ENCODE measurements around the gene KIAA1958.
"Not testable (repeated sequence)": the region's sequence is repeated elsewhere in the genome, so short reads cannot be mapped to it uniquely, and the experiment has no call there.

KIAA1958 gene

DNA sequence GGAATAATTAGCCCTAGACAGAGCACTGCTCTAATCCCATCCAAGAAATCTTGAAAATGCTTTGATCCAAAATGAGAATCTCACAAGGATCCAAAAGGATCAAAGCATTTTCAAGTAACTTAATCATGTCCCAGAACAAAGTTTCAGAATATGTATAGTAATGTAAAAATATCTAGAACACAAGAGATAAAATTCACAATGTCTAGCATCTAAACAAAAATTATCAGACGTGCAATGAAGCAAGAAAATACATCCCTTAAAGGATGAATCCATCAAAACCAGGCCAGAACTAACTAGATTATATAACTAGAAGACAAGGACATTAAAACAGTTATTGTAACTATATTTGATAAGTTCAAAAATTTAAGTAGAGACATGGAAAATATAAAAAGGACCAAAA is 162.0 kb downstream of the KIAA1958 start:
- no peaks in the 10 kb centered on the region for H3K36me3 ChIP-seq (ENCODE audit: control insufficient read depth, low read depth, low read length)
- H3K9me3 ChIP-seq (ENCODE audit: control insufficient read depth, low read depth, low read length) = no peaks in the 10 kb centered on the region
- H3K9ac ChIP-seq (ENCODE audit: low read length) = no peak overlapping the region
- no peaks in the 10 kb centered on the region for H3K27me3 ChIP-seq (ENCODE audit: control insufficient read depth, insufficient read depth, low read length)
- no peak overlapping the region for H3K27ac ChIP-seq (ENCODE audit: low read length)
- H3K4me3 ChIP-seq (ENCODE audit: low read length) = no peak overlapping the region
- H3K4me1 ChIP-seq (ENCODE audit: control insufficient read depth, low read depth, low read length) = peaks cover 3% of the 10 kb centered on the region

DNA sequence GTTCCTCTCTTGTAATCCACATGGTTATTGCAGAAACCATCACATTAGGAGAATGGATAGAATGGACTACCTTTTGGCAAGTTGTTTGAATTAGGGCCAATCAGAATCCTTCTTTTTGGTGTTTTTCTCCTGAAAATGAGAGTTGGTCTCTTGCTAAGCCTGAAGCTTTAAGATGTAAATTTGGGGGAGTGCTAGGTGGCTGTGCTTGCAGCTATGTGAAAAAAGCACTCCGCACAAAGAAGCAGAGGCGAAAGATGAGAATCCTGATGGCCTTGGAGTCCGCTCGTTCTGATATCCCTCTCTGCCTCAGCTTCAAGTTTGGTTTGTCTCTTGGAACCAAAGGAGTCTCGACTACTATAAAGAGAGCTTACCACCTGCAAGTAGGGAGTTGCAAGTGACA is 167.7 kb downstream of the KIAA1958 start:
- Histone ChIP-seq H3K36me3 (ENCODE audit: control insufficient read depth, low read depth, low read length) (no peaks in the 10 kb centered on the region), H3K27me3 (ENCODE audit: control insufficient read depth, insufficient read depth, low read length) (no peaks in the 10 kb centered on the region), H3K9ac (ENCODE audit: low read length) (no peak overlapping the region), H3K4me3 (ENCODE audit: low read length) (peak overlapping the region; percentile 21), H3K27ac (ENCODE audit: low read length) (peak overlapping the region; percentile 26), H3K9me3 (ENCODE audit: control insufficient read depth, low read depth, low read length) (no peaks in the 10 kb centered on the region), H3K4me1 (ENCODE audit: control insufficient read depth, low read depth, low read length) (peaks cover 18% of the 10 kb centered on the region)

DNA sequence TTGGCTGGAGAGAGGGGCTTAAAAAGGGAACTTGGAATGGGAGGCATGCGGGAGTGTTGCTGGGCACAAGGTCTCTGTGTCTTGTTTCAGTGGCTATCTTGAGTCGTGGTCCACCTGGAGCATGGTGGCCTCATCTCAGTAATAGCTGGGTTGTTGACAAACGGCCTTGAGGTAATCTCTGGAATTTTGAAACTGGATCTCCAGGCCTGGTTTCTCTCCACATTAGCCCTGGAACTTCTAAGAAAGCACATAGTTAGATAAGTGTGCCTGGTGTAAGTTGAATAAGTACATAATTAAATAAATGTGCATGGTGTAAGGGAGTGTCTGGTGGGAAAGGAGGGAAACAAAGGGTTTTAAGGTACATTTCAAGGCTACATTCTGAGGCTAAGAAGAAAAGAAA is 169.0 kb downstream of the KIAA1958 start:
- H3K36me3 ChIP-seq (ENCODE audit: control insufficient read depth, low read depth, low read length) = no peaks in the 10 kb centered on the region
- H3K4me3 ChIP-seq (ENCODE audit: low read length) = no peak overlapping the region
- H3K27me3 ChIP-seq (ENCODE audit: control insufficient read depth, insufficient read depth, low read length) = no peaks in the 10 kb centered on the region
- H3K9ac ChIP-seq (ENCODE audit: low read length) = no peak overlapping the region
- H3K4me1 ChIP-seq (ENCODE audit: control insufficient read depth, low read depth, low read length) = peaks cover 18% of the 10 kb centered on the region
- H3K27ac ChIP-seq (ENCODE audit: low read length) = no peak overlapping the region
- H3K9me3 ChIP-seq (ENCODE audit: control insufficient read depth, low read depth, low read length) = no peaks in the 10 kb centered on the region

DNA sequence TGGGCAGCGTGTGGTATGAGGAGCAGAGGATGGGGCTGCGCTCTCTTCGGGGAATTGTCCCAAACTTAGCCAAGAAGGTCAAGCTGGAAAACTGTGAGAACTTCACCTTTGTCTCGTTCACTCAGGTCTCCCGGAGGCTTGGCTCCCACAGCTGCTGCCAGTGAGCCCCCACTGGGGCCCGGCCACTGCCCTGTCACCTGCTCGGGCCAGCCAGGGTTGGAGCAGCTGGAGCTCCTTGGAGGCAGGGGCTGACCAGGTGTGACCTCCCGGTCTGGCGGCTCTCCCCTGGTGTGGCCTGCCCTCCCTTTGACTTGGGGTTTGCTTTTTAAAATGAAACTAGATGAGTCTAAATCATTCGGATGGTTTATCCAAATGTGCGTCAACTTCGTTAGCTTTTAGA is 173.3 kb downstream of the KIAA1958 start:
- H3K4me1 ChIP-seq (ENCODE audit: control insufficient read depth, low read depth, low read length) = peaks cover 4% of the 10 kb centered on the region
- no peaks in the 10 kb centered on the region for H3K36me3 ChIP-seq (ENCODE audit: control insufficient read depth, low read depth, low read length)
- H3K9me3 ChIP-seq (ENCODE audit: control insufficient read depth, low read depth, low read length) = no peaks in the 10 kb centered on the region
- H3K27me3 ChIP-seq (ENCODE audit: control insufficient read depth, insufficient read depth, low read length) = no peaks in the 10 kb centered on the region
- H3K4me3 ChIP-seq (ENCODE audit: low read length) = no peak overlapping the region
- no peak overlapping the region for H3K9ac ChIP-seq (ENCODE audit: low read length)
- no peak overlapping the region for H3K27ac ChIP-seq (ENCODE audit: low read length)

DNA sequence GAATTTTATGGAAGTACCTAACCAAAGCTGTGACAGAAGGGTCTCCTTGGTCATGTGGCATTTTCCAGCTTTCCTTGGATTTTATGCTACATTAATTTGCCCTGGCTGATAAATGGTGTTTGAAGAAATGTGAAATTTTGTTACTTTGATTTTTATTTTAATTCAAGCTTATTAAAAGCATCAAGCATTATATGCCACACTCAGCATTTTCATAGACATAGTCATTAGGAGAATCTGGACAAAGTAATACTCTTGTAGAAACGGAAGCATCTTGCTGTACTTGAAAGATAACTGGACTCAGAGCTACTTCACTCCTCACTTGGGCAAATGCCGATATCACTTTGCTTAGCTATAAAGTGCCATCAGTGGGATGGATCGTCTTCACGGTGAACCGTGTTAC is 177.1 kb downstream of the KIAA1958 start:
- no peak overlapping the region for H3K4me3 ChIP-seq (ENCODE audit: low read length)

DNA sequence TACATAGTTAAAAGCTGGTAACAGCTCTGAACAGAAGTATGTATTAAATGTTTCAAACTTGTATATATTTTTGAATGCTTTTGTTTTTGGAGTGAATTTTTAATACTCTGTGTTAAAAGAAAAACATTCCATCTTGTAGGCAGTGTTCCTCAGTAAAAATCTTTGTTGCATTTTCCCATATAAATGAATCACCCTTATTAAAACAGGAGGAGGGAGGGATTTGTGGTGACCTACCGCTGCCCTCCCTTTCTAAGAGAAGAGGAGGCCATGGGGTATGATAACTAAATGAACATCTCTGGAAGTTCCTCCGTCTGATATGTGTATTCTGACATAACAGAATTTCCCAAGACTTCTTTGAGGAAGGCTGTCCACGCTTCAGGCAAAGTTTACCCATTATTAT is 177.9 kb downstream of the KIAA1958 start:
- Histone ChIP-seq H3K9me3 (ENCODE audit: control insufficient read depth, low read depth, low read length) (no peaks in the 10 kb centered on the region), H3K4me3 (ENCODE audit: low read length) (no peak overlapping the region), H3K4me1 (ENCODE audit: control insufficient read depth, low read depth, low read length) (no peaks in the 10 kb centered on the region), H3K27me3 (ENCODE audit: control insufficient read depth, insufficient read depth, low read length) (no peaks in the 10 kb centered on the region), H3K27ac (ENCODE audit: low read length) (no peak overlapping the region), H3K36me3 (ENCODE audit: control insufficient read depth, low read depth, low read length) (no peaks in the 10 kb centered on the region), H3K9ac (ENCODE audit: low read length) (no peak overlapping the region)

More for the DNA sequence above, 177.1 kb downstream of the KIAA1958 start:
- Histone ChIP-seq H3K9me3 (ENCODE audit: control insufficient read depth, low read depth, low read length) (no peaks in the 10 kb centered on the region), H3K9ac (ENCODE audit: low read length) (no peak overlapping the region), H3K36me3 (ENCODE audit: control insufficient read depth, low read depth, low read length) (no peaks in the 10 kb centered on the region), H3K27ac (ENCODE audit: low read length) (no peak overlapping the region), H3K27me3 (ENCODE audit: control insufficient read depth, insufficient read depth, low read length) (no peaks in the 10 kb centered on the region), H3K4me1 (ENCODE audit: control insufficient read depth, low read depth, low read length) (no peaks in the 10 kb centered on the region)

DNA sequence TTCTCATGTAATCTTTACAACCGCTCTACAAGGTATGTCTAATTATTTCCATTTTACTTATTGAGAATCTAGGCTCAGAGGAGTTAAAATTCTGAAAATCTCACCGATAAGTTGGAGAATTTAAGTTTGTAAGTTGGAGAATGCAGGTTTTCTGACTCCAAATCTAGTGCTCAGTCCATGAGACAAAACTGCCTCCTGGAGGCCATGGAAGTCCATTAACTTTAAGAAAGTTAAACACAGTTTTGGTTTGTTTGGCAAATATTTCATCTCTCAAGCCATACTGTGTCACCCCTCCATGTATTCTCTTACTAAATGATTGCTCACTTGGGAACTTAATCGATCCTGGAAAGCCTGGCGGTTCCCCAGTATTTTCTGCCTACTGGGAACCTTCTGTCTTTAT is 178.7 kb downstream of the KIAA1958 start:
- no peaks in the 10 kb centered on the region for H3K27me3 ChIP-seq (ENCODE audit: control insufficient read depth, insufficient read depth, low read length)
- H3K9ac ChIP-seq (ENCODE audit: low read length) = no peak overlapping the region
- H3K9me3 ChIP-seq (ENCODE audit: control insufficient read depth, low read depth, low read length) = no peaks in the 10 kb centered on the region
- H3K4me1 ChIP-seq (ENCODE audit: control insufficient read depth, low read depth, low read length) = no peaks in the 10 kb centered on the region
- H3K4me3 ChIP-seq (ENCODE audit: low read length) = no peak overlapping the region
- H3K27ac ChIP-seq (ENCODE audit: low read length) = no peak overlapping the region
- H3K36me3 ChIP-seq (ENCODE audit: control insufficient read depth, low read depth, low read length) = no peaks in the 10 kb centered on the region

DNA sequence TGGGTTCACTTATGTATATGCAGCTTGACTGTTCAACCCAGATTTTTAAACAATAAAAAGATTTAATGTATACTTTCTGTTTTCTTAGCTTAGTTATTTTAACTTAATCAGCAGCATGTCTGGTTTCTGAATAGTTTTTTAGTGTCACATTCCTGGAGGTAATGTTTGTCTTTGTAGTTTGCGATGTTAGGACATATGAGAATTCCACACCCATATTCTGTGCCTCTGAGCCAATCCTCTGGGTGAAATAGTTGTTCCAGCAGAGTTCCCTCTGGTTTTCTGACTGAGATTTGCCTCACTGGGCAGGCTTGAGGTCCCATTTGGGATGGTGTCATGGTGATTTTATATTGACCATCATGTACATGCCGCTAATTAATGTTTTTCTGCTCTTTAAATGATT is 182.7 kb downstream of the KIAA1958 start:
- Histone ChIP-seq H3K27me3 (ENCODE audit: control insufficient read depth, insufficient read depth, low read length) (no peaks in the 10 kb centered on the region), H3K27ac (ENCODE audit: low read length) (no peak overlapping the region), H3K9me3 (ENCODE audit: control insufficient read depth, low read depth, low read length) (no peaks in the 10 kb centered on the region), H3K4me1 (ENCODE audit: control insufficient read depth, low read depth, low read length) (no peaks in the 10 kb centered on the region), H3K36me3 (ENCODE audit: control insufficient read depth, low read depth, low read length) (no peaks in the 10 kb centered on the region), H3K4me3 (ENCODE audit: low read length) (no peak overlapping the region), H3K9ac (ENCODE audit: low read length) (no peak overlapping the region)

DNA sequence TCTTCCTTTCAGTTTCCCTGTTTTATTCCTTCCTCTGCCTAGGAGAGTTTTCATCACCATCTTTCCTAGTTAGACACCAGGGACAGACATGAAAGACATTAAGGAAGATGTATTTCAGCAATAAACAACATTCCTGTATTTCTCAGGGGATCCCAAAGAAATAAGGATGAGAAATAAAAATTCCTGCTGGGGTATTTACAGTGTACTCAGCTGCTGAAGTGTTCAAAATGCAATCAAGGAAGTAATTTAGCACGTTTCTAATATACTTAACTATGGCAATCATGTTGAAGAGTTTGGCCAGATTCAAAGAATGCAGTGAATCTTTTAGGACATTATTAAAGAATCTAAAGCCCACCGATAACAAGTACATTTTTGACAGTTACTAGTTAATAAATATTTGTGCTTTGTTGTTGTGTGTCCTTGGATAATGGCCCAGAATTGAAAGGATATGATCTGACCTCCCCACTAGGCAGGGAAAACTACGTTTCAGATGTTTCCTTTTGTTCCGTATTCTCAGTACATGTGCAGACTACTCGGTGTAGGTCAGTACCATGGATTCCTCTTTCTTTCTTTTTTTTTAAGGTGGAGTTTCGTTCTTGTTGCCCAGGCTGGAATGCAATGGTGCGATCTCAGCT is 184.5 kb downstream of the KIAA1958 start:
- Histone ChIP-seq H3K4me1 (ENCODE audit: control insufficient read depth, low read depth, low read length) (no peaks in the 10 kb centered on the region), H3K9me3 (ENCODE audit: control insufficient read depth, low read depth, low read length) (no peaks in the 10 kb centered on the region), H3K9ac (ENCODE audit: low read length) (no peak overlapping the region), H3K27me3 (ENCODE audit: control insufficient read depth, insufficient read depth, low read length) (no peaks in the 10 kb centered on the region), H3K4me3 (ENCODE audit: low read length) (no peak overlapping the region), H3K36me3 (ENCODE audit: control insufficient read depth, low read depth, low read length) (no peaks in the 10 kb centered on the region), H3K27ac (ENCODE audit: low read length) (no peak overlapping the region)

DNA sequence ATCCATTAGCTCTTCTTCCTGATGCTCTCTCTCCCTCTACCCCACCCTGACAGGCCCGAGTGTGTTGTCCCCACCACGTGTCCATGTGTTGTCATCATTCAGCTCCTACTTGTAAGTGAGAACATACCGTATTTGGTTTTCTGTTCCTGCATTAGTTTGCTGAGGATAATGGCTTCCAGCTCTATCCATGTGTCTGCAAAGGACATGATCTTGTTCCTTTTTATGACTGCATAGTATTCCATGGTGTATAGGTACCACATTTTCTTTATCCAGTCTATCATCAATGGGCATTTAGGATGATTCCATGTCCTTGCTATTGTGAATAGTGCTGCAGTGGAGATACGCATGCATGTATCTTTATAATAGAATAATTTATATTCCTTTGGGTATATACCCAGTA is 186.6 kb downstream of the KIAA1958 start:
- not testable (repeated sequence) for H3K9me3 ChIP-seq (ENCODE audit: control insufficient read depth, low read depth, low read length); H3K4me3 ChIP-seq (ENCODE audit: low read length); H3K9ac ChIP-seq (ENCODE audit: low read length); H3K27me3 ChIP-seq (ENCODE audit: control insufficient read depth, insufficient read depth, low read length); H3K27ac ChIP-seq (ENCODE audit: low read length); H3K4me1 ChIP-seq (ENCODE audit: control insufficient read depth, low read depth, low read length); H3K36me3 ChIP-seq (ENCODE audit: control insufficient read depth, low read depth, low read length)

DNA sequence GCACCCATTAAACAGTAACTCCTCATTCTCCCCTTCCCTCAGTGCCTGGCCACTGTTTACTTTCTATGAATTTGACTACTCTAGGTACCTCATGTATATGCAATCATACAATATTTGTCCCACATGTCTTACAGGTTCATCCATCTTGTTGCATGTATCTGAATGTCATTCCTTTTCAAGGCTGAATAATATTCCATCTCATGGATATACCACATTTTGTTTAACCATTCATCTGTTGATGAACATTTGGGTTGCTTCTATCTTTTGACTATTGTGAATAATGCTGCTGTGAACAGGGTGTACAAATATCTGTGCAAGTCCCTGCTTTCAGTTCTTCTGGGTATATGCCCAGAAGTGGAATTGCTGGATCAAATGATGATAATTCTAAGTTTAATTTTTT is 190.4 kb downstream of the KIAA1958 start:
- Histone ChIP-seq H3K27me3 (ENCODE audit: control insufficient read depth, insufficient read depth, low read length) (no peaks in the 10 kb centered on the region), H3K4me1 (ENCODE audit: control insufficient read depth, low read depth, low read length) (peaks cover 9% of the 10 kb centered on the region), H3K9ac (ENCODE audit: low read length) (no peak overlapping the region), H3K9me3 (ENCODE audit: control insufficient read depth, low read depth, low read length) (peaks cover 7% of the 10 kb centered on the region), H3K4me3 (ENCODE audit: low read length) (no peak overlapping the region), H3K27ac (ENCODE audit: low read length) (no peak overlapping the region), H3K36me3 (ENCODE audit: control insufficient read depth, low read depth, low read length) (no peaks in the 10 kb centered on the region)

DNA sequence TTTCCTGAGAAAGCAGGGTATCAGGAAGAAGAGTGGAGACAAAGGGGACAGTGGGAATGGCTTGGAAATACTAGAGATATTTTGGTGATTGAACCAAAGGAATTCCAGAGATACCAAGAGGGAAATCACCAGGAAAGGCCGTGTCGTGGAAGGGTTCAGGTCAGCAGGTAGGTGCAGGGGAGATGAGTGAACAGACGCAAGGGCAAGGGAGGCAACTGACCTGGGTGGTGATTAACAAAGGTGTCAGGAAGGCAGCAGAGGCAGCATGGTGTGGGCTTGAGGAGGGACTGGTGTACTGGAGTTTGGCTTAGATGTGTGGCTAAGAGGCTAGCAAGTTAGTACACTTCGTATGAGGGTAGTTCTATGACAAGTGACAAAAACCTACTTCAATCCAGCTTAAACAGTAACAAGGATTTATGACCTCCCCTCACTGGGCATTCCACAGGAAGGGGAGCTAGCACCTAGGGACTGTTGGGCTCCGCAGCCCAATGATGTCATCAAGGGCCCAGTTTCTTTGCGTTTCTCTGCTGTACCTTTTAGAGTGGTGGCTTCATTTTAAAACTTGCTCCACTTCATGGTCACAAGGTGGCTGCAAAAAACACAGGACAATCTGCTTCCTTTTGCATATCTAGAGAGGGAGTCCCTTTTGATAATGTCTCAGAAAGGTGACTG is 194.2 kb downstream of the KIAA1958 start:
- peaks cover 7% of the 10 kb centered on the region for H3K9me3 ChIP-seq (ENCODE audit: control insufficient read depth, low read depth, low read length)
- no peak overlapping the region for H3K4me3 ChIP-seq (ENCODE audit: low read length)
- no peaks in the 10 kb centered on the region for H3K27me3 ChIP-seq (ENCODE audit: control insufficient read depth, insufficient read depth, low read length)
- no peak overlapping the region for H3K27ac ChIP-seq (ENCODE audit: low read length)
- H3K36me3 ChIP-seq (ENCODE audit: control insufficient read depth, low read depth, low read length) = no peaks in the 10 kb centered on the region
- peaks cover 9% of the 10 kb centered on the region for H3K4me1 ChIP-seq (ENCODE audit: control insufficient read depth, low read depth, low read length)
- no peak overlapping the region for H3K9ac ChIP-seq (ENCODE audit: low read length)

Measured in iPS-18a (cell line).